NCI-H82 (cell line): ENCODE measurements around the gene SEMA5B.

ENCODE experiments used
- DNase-seq: peaks from one replicate; lab custom pipeline; 2025; lab: John Stamatoyannopoulos, UW

Gene SEMA5B

DNA sequence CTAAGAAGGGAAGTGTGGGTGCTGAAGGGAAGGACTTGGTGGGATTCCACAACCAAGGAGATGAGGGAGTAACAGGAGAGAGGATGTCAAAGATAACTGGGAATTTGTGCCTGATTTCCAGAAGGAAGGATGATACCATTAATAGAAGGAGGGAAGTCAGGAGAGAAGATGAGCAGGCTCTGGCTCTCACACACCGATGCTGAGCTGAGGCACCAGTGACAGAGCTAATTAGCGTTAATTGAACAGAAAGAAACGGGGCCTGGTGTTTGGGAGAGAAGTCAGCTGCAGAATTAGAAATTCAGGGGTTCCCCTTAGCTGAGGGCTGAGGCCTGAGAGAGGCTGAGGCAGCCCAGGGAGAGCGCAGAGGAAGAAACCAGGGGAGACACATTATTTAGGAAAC, 27.4 kb upstream of the SEMA5B start:
- DNase-seq: peak; percentile 48

GRCh38 chr3:123054109-123054778, 26.7 kb upstream of the SEMA5B start:
- peak; percentile 61 for DNase-seq

DNA sequence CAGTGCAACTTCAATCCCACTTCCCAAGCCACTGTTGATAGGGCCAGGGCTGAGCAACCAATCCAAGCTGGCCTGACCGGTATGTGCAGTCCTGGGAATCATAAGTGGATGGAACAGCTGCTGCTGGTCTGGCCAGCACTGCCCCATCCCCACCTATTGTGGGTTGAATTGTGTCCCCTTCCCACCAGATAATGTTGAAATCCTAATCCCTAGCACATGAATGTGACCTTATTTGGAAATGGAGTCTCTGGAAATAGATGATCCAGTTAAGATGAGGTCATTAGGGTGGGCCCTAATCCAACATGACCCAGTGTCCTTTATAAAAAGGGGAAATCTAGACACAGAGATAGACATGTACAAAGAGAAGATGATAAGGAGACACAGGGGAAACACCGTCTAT, 25.5 kb upstream of the SEMA5B start:
- peak; percentile 69 for DNase-seq

GRCh38 chr3:123050666-123051065, 23.1 kb upstream of the SEMA5B start:
- DNase-seq: no peak

- DNase-seq: peak; percentile 92
These were observed 21.1 kb upstream of the SEMA5B start for GRCh38 chr3:123048480-123049237.

DNA sequence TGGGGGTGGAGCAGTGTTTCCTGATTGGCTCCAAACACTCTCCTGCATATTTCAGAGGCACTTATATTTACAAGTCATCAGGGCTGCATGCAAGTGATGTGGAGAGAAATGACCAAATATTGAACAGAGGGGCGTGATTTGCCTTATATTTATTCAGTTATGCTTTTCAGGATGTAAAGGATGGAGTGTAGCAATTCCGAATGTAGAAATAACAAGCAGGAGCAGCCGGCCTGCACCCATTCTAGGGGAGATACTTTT, 19.4 kb upstream of the SEMA5B start:
- no peak for DNase-seq

DNA sequence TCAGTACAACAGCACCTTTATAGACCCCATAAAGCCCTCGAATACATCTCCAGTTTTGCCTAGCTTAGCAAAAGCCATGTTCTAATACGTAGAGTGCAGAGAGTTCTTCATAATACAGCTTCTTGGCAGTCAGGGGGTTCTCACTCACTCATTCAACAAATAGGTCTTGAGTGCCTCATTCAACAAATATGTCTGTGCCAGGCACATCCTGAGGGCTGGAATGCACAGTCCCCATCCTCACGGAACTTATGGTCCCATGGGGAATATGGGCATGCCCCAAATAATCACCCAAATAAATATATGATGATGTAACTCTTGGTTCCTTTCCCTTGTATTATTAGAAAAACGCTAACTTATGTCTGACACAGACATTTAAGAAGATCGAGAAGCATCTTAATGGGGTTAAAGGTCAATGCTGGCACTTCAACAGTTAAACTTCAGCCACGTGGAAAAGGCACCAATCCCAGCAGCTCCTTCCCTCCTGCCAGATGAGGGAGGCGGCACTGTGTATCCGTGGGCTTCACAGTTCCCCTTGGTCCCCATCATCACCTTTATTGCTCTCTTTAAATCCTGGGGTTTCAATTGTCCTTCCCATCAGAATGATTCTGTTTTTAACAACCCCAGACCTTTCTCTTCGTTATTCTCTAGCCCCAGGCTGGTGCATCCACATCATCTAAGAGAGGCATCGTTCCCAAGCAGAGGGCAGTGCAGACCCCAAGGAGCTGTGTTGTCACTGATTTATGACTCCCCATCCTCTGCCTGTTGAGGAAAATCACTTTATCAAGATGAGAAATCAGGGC, 18.9 kb upstream of the SEMA5B start:
- no peak for DNase-seq

DNA sequence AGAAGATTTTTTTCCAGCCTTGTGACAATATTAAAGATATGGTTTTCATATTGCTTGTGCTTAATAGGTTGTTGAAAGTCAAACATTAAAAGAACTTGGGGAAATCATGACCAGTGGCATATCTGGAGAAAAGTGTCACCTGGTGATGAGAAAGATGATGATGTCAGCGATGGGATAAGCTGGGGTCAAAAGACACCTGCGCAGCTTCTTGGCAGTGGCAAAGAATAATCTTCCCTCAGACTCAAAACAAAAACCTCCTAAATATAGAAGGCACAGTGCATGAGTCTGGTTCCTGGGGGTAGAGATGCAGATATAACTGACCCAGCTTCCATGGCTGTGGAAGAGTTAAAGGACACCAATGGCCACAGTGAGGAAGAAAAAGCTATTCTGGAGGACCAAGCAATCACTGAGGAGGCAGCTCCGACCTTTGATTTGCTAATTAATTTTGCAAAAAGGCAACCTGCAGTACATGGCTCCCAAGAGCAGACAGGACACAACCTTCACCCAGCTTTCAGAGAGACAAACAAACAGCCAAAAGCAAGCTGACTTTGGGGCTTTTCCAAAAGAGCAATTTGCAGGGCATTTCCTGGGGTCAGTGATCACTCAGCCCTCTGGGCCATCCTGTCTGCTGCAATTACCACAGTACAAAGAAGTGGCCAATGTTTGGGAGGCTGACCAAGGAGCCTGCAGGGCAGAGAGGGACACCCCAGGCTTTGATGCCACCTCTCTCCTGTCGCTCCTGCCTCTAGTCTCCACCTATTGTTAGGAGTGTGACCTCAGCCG, 17.6 kb upstream of the SEMA5B start:
- DNase-seq: no peak

- peak; percentile 32 for DNase-seq
These were observed 14.8 kb upstream of the SEMA5B start for GRCh38 chr3:123042413-123042812.

DNA sequence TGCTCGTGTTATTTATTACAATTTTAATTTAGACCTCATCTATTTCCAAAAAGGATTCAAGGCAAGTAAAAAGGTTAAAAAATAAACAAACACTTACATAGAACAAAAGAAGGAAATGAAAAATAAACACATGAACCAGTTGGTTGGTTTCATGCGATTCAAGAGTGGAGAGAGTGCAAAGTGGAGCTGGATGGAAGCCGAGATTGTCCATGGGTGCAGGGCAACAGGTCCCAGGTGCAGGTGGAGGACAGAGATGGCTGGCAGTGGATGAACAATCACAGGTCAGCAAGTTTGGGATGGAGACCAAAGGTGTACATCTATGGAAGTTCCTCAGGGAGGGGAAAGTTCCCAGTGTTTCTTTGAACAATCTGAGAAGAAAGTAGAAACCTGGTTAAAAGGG, 11.6 kb upstream of the SEMA5B start:
- DNase-seq: no peak

DNA sequence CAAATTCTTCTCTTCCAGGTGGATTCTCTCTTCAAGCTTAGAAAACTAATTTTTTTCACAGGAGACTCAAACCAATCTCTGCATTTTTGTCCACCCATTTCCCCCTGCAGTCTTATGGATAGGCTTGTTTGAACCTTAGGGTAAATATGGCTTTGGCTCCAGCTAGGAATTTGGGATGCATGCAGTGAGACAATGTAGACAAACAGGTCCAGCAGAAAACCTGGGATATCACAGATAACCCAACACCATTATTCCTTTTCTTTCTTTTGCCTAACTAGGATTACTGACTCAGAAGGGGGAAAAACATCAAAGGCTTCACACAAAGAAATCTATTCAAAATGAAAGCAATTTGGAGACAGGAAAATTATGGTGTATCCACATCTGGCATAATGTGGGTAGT, 11.2 kb upstream of the SEMA5B start:
- DNase-seq: no peak

DNA sequence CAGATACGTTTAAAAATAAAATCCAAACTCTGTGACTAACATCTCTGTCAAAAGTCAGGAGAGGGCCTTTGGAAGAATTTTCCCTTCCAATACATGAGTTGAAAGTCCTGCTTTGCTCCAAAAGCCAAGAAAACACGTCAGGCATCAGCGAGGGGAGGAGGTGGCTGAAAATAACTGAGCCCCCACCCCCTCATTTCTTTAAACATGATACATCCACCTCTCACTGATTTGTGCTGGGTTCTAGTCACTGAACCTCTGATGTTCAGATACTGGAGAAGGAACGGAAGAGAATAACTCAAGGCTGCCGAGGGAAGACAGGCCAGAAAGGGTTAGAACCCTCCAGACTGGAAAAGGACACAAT, 9.4 kb upstream of the SEMA5B start:
- no peak for DNase-seq

DNA sequence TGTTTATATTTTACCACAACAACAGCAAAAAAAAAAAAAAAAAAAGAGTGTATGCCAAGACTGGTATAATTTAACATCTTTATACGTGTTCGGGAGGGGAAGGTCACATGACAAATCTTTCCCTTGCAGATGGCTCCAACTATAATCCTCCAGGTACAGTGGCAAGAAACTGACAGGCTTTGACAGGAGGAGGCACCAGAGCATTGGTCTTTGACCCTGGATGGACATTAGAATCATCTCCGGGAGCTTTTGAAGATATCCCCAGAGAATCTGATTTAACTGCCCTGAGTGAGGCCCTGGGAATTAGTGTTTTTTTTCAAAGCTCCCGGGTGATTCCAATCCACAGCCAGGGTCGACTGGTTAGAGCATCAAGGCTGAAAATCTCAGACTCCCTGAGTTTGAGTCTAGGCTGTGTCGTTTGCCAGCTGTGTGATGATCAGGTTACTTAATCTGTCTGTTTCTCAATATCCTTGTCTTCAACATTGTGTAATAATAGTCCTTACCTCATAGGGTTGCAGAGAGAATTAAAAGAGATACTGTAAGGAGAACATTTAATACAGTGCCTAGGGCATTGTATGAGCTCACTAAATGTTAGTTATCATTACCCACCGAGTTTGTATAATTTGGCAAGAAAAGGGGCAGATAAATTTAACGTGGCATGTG, 8.9 kb upstream of the SEMA5B start:
- peak; percentile 86 for DNase-seq

DNA sequence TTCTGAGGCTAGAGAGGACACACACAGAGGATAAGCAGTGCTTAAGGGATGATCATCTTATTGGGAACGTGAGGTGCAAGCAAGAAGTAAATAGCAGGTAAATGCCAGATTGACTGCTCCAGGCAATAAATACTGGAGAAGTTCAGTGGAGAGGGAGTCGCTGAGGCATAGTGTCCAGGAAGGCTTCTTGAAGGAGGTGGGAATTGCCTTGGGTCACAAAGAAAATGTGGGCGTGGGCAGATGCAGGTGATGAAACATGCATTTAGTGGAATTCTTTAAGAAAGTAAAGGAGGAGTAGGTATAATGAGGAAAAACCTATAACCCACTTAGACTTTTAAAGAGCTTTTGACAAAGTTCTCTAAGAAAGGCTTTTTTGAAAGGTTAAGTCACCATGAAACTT, 7.4 kb upstream of the SEMA5B start:
- no peak for DNase-seq

GRCh38 chr3:123034120-123034519, 6.6 kb upstream of the SEMA5B start:
- DNase-seq: no peak

GRCh38 chr3:123032057-123032456, 4.5 kb upstream of the SEMA5B start:
- DNase-seq: no peak

DNA sequence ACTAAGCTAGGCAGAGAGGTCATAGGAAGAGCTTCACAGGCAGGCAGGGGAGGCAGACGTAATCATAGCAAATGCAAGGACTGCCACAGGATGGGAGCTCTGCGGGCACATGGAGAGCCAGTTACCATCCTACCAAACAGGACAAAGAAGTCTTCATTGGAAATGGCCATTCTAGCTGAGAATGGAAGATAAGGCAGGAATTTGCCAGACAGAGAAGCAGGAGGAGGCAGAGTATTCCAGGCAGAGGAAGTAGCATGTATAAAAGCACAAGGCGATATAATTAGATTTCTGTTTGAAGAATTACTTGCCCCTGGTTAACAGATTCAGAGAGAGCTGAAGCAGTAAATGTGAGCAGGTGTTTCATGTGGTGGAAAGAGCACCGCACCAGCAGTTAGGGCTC, 3.5 kb upstream of the SEMA5B start:
- peak; percentile 61 for DNase-seq

GRCh38 chr3:123028233-123028828, 768 bp upstream of the SEMA5B start:
- DNase-seq: peak; percentile 91

- DNase-seq: no peak
These were observed 835 bp downstream of the SEMA5B start for GRCh38 chr3:123026565-123027291.

DNA sequence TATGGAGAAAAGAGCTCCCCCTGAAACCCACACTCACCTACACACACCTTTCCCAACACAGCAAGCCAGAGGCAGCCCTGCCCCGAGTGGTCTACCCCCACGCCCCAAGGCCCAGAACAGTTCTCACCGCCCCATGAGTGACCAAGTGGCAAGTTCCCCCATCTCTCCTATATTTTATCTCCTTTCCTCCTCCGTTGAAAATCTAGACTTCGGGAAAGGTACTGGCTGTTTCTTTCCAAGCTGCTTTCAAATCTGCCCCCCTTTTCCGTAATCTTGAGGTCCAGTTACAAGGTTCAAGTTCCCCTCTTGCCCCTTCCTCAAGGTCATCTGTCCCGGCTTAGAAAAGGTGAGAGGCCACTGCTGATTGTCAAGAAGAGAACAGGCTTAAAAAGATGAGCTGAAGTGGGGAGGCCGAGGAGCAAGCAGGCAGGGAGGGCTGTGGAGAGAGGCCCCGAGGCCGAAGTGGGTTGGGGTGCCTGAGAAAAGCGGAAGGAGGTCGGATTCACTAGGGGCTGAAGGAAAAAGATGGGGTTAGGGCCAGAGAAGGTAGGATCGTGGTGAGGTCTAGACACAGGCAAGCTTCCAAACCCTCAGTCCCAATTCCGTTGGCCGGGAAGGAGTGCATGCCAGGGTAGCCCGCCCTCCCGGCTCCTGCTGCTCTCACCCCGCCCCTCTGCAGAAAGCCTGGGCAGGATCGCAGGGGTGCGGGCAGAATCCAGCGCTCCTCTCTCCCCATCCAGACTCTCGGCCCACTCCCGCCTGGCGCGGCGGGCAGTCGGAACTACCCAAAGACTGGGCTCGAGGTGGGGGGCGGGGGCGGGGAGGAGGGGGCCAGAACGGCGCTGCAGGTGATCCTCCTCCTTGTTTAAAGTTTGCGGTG, 1.7 kb downstream of the SEMA5B start:
- no peak for DNase-seq
